ENCODE measurements around the gene PCP4L1.

Gene PCP4L1

GRCh38 chr1:161267321-161267720, 8.8 kb downstream of the PCP4L1 start:
- no peak for TF ChIP-seq POLR2AphosphoS5 (IDR thresholded peaks at IDR 0.05; ENCODE audit: low read depth)
- no peak for TF ChIP-seq GABPA (IDR thresholded peaks at IDR 0.05; ENCODE audit: low read depth)
- TF ChIP-seq REST (IDR thresholded peaks at IDR 0.05; ENCODE audit: insufficient replicate concordance, low read depth): no peak
- TF ChIP-seq CTCF (IDR thresholded peaks at IDR 0.05; ENCODE audit: insufficient read depth, low read length): no peak
- no peak for TF ChIP-seq SPI1 (IDR thresholded peaks at IDR 0.05; ENCODE audit: borderline replicate concordance, low read depth)
- H3K27me3 ChIP-seq (ENCODE audit: insufficient read depth, poor library complexity, severe bottlenecking): no peaks in the 10 kb centered on the region
- H3K27ac ChIP-seq (replicated peaks): no peak overlapping the region
- peak in 1 of 2 experiments; percentile 71 for DNase-seq (ENCODE audit: low read depth in 1 of 2, low spot score in 1 of 2)
- H3K4me3 ChIP-seq (replicated peaks; ENCODE audit: insufficient read depth, low read length): no peak overlapping the region

- TF ChIP-seq SPI1 (IDR thresholded peaks at IDR 0.05; ENCODE audit: borderline replicate concordance, low read depth) (no peak), POLR2AphosphoS5 (IDR thresholded peaks at IDR 0.05; ENCODE audit: low read depth) (no peak), GABPA (IDR thresholded peaks at IDR 0.05; ENCODE audit: low read depth) (no peak), REST (IDR thresholded peaks at IDR 0.05; ENCODE audit: insufficient replicate concordance, low read depth) (no peak), CTCF (IDR thresholded peaks at IDR 0.05; ENCODE audit: insufficient read depth, low read length) (no peak)
- H3K27me3 ChIP-seq (ENCODE audit: insufficient read depth, poor library complexity, severe bottlenecking): no peaks in the 10 kb centered on the region
- DNase-seq (ENCODE audit: low read depth in 1 of 2, low spot score in 1 of 2): no peak
These were observed 14.9 kb downstream of the PCP4L1 start for GRCh38 chr1:161273402-161273801.

GRCh38 chr1:161274874-161275273, 16.3 kb downstream of the PCP4L1 start:
- no peak for DNase-seq (ENCODE audit: low read depth in 1 of 2, low spot score in 1 of 2)
- Histone ChIP-seq H3K27me3 (ENCODE audit: insufficient read depth, poor library complexity, severe bottlenecking) (no peaks in the 10 kb centered on the region), H3K27ac (replicated peaks) (no peak overlapping the region), H3K4me3 (replicated peaks; ENCODE audit: insufficient read depth, low read length) (no peak overlapping the region)
- TF ChIP-seq GABPA (IDR thresholded peaks at IDR 0.05; ENCODE audit: low read depth): no peak
- no peak for TF ChIP-seq CTCF (IDR thresholded peaks at IDR 0.05; ENCODE audit: insufficient read depth, low read length)
- no peak for TF ChIP-seq POLR2AphosphoS5 (IDR thresholded peaks at IDR 0.05; ENCODE audit: low read depth)
- no peak for TF ChIP-seq REST (IDR thresholded peaks at IDR 0.05; ENCODE audit: insufficient replicate concordance, low read depth)
- no peak for TF ChIP-seq SPI1 (IDR thresholded peaks at IDR 0.05; ENCODE audit: borderline replicate concordance, low read depth)

More at GRCh38 chr1:161273402-161273801, 14.9 kb downstream of the PCP4L1 start:
- no peak overlapping the region for H3K4me3 ChIP-seq (replicated peaks; ENCODE audit: insufficient read depth, low read length)
- H3K27ac ChIP-seq (replicated peaks): no peak overlapping the region

Measured in HL-60 (cell line).